ENCODE measurements around the gene TEX2. TPM values are rescaled to one million over a fixed set of nuclear protein-coding genes. Genes with fewer than 3 reads are reported as not detected.

Gene TEX2
- total RNA-seq, 6 experiments from 2014 or later, result 29.1 to 46.6 (median 33.7) TPM

GRCh38 chr17:64218066-64218465 is 45.0 kb downstream of the TEX2 start:
- no peak overlapping the region for H3K4me3 ChIP-seq
- TF ChIP-seq POLR2A (IDR thresholded peaks at IDR 0.05) (no peak), CTCF (IDR thresholded peaks at IDR 0.05) (no peak)
- no peaks in the 10 kb centered on the region for H3K27me3 ChIP-seq
- DNase-seq (no peak), ATAC-seq (no peak)
- no peak overlapping the region for H3K27ac ChIP-seq
- peaks cover 0 to 23% (median 9%) of the 10 kb centered on the region in 4 donors for H3K4me1 ChIP-seq
- peaks cover 0 to 8% (median 0%) of the 10 kb centered on the region in 4 donors for H3K36me3 ChIP-seq
- WGBS (ENCODE audit: insufficient coverage, low coverage, low lambda C conversion rate, missing lambda C conversion rate), result 66% methylated on average over 3 of the region's 3 CpGs
- no peaks in the 10 kb centered on the region for H3K9me3 ChIP-seq
- intact Hi-C loops (cut with DNase I), result no loop called here

- no peak for DNase-seq
- TF ChIP-seq CTCF (IDR thresholded peaks at IDR 0.05) (no peak), POLR2A (IDR thresholded peaks at IDR 0.05) (no peak)
- H3K27ac ChIP-seq, result peak overlapping the region in 1 of 3 donors; percentile 41
- peak; percentile 14 to 34 (median 24) for ATAC-seq
- WGBS (ENCODE audit: insufficient coverage, low coverage, low lambda C conversion rate, missing lambda C conversion rate), result no CpG with 5 or more reads among the region's 6 CpGs
- peaks cover 0 to 14% (median 1%) of the 10 kb centered on the region in 4 donors for H3K36me3 ChIP-seq
- peaks cover 0 to 19% (median 9%) of the 10 kb centered on the region in 4 donors for H3K4me1 ChIP-seq
- H3K27me3 ChIP-seq, result no peaks in the 10 kb centered on the region
- no peaks in the 10 kb centered on the region for H3K9me3 ChIP-seq
- no peak overlapping the region for H3K4me3 ChIP-seq
- intact Hi-C loops (cut with DNase I), result no loop called here
Observed at GRCh38 chr17:64217249-64217691, 45.8 kb downstream of the TEX2 start.

GRCh38 chr17:64216338-64217248 is 46.5 kb downstream of the TEX2 start:
- intact Hi-C loops (cut with DNase I), result no loop called here
- 28% methylated on average over 8 of the region's 11 CpGs for WGBS (ENCODE audit: insufficient coverage, low coverage, low lambda C conversion rate, missing lambda C conversion rate)
- peaks cover 0 to 19% (median 9%) of the 10 kb centered on the region in 4 donors for H3K4me1 ChIP-seq
- DNase-seq (peak; percentile 29 to 74 (median 69)), ATAC-seq (peak; percentile 80 to 88 (median 82))
- no peaks in the 10 kb centered on the region for H3K27me3 ChIP-seq
- no peaks in the 10 kb centered on the region for H3K9me3 ChIP-seq
- peaks cover 0 to 21% (median 4%) of the 10 kb centered on the region in 4 donors for H3K36me3 ChIP-seq
- TF ChIP-seq POLR2A (IDR thresholded peaks at IDR 0.05) (no peak), CTCF (IDR thresholded peaks at IDR 0.05) (peak in 3 of 4 donors; percentile 13 to 31 (median 25))
- H3K27ac ChIP-seq, result peak overlapping the region; percentile 23 to 46 (median 41)
- H3K4me3 ChIP-seq, result no peak overlapping the region

- Histone ChIP-seq H3K36me3 (peaks cover 0 to 26% (median 4%) of the 10 kb centered on the region in 4 donors), H3K27ac (peak overlapping the region in 2 of 3 donors; percentile 41 to 46), H3K4me1 (peaks cover 0 to 19% (median 9%) of the 10 kb centered on the region in 4 donors), H3K4me3 (no peak overlapping the region), H3K27me3 (no peaks in the 10 kb centered on the region), H3K9me3 (no peaks in the 10 kb centered on the region)
- intact Hi-C loops (cut with DNase I), result no loop called here
- ATAC-seq (no peak), DNase-seq (no peak)
- no peak for TF ChIP-seq POLR2A (IDR thresholded peaks at IDR 0.05)
- TF ChIP-seq CTCF (IDR thresholded peaks at IDR 0.05), result no peak
- WGBS (ENCODE audit: insufficient coverage, low coverage, low lambda C conversion rate, missing lambda C conversion rate), result 25% methylated on average over 2 of the region's 2 CpGs
Observed at GRCh38 chr17:64216000-64216337, 47.1 kb downstream of the TEX2 start.
